Measurements from ENCODE around the gene PRCP.
"Not testable (repeated sequence)": the region's sequence is repeated elsewhere in the genome, so short reads cannot be mapped to it uniquely, and the experiment has no call there.

The PRCP gene

DNA sequence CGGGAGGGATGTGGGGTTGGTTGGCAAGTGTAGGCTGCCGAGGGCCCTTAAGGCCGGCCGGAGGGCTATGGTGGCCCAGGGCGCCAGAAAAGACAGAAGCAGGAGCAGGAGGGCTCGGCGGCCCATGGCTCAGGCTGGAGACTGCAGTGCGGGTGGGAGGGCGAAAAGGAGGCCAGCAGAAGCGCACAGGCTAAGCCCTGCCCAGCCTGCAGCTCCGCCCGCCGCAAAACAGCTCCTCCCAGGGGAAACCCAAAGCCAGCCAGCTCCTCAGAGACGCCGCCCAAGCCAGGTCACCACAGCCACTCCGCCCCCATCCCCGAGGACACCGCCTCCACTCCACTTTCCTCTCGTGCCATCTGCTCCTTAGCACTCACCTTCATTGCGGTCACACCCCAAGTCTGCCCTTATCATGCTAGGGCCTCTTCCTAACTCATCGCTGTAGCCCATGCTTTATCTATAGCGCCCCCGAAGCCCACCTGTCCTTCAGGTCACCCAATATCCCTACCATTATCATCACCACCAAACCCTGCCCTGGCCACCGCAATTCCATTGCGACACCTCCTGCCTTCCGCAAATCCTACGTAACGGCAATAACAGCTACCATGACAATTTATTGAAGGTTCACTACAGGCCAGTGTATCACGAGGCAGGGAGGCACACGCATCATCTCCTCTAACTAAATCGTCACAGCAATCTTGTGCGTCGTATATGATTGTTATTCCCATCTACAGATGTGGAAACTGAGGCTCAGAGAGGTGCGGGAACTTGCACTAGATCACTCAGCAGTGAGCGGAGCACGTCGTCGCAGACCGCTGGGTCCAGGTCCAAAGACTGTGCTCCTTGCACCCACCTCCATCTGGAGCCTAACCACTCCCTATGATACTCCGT, at the start of gene PRCP:
Gene PRCP, minus strand, starts transcription at position 154 of the 888 bp plus-strand sequence. Its CDS starts 28 bp downstream, at position 126.
- peak; percentile 54 for DNase-seq

DNA sequence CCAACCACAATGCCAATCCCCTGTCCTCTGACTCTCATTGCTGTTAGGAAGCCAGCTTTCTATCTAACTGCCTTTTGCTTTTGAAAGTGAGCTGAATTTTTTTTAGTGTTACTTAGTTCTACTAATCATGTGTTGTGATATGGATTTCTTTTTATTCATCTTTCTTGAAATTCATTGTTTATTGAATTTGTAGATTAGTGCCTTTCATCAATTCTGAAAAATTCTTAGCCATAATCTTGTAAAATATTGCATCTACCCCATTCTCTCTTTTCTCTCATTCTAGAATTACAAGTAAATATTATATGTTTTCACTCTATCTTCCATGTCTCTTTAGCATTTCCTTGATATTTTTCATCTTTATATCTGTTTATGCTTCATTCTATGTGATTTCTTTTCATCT, 49.1 kb upstream of the PRCP start:
- no peak for DNase-seq

DNA sequence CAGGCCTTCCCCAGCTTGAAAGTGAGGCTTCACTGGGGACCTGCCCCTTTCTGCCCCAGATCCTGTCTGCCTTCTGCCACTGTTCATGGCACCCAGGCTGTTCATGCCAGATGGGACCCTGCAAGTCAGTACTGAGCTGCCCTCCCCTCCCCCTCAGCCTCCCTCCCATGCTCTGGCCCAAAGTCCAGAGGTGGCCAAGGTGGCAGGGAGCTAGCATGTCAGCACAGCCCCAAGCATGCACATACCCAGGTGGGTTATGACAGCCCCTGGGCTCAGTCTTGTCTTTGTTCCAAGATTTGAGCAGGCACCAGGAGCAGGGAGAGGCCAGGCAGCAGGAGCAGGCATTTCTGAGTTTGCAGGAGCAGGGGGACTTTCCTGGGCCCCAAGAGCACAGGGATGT, 45.5 kb upstream of the PRCP start:
- no peak for DNase-seq

DNA sequence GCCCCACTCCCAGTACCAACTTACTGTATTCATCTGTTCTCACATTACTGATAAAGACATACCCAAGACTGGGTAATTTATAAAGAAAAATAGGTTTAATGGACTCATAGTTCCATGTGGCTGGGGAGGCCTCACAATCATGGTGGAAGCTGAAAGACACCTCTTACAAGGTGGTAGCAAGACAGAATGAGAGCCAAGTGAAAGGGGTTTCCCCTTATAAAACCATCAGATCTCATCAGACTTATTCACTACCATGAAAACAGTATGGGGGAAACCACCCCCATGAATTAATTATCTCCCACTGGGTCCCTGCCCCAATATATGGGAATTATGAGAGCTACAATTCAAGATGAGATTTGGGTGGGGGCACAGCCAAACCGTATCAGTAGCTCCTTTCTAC, 44.8 kb upstream of the PRCP start:
- not testable (repeated sequence) for DNase-seq

DNA sequence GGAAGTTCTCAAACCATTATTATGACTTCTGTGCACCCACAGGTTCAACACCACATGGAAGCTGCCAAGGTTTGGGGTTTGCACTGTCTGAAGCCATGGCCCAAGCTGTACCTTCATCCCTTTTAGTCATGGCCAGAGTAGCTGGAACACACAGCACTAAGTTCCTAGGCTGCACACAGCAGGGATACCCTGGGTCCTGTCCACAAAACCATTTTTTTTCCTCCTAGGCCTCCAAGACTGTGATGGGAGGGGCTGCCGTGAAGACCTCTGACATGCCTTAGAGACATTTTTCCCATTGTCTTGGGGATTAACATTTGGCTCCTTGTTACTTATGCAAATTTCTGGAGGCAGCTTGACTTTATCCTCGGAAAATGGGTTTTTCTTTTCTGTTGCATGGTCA, 44.0 kb upstream of the PRCP start:
- no peak for DNase-seq

DNA sequence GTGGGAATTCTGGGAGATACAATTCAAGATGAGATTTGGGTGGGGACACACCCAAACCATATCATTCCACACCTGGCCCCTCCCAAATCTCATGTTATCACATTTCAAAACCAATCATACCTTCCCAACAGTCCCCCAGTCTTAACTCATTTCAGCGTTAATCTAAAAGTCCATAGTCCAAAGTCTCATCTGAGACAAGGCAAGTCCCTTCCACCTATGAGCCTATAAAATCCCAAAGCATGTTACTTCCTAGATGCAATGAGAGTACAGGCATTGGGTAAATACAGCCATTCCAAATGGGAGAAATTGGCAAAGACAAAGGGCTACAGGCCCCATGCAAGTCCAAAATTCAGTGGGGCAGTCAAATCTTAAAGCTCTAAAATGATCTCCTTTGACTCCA, 43.2 kb upstream of the PRCP start:
- DNase-seq = not testable (repeated sequence)

DNA sequence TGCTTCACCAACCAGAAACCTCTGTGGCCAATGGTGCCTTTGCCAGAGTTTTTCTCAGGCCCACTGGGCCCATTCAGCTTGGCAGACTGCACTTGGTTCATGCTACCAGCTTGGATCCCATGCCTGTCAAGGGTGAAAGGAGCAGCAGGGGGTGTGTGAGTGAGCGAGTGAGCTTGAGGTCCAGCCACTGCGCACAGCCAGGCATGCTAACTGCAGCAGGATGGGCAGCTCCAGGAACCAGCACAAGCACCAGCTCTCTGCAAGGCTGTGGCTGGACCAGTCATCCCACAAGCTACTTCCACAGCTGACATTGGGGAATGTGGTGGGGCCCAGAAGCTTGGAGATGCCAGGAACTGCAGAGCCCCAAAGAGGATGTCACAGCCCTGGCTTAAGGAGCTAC, 42.1 kb upstream of the PRCP start:
- DNase-seq = no peak

DNA sequence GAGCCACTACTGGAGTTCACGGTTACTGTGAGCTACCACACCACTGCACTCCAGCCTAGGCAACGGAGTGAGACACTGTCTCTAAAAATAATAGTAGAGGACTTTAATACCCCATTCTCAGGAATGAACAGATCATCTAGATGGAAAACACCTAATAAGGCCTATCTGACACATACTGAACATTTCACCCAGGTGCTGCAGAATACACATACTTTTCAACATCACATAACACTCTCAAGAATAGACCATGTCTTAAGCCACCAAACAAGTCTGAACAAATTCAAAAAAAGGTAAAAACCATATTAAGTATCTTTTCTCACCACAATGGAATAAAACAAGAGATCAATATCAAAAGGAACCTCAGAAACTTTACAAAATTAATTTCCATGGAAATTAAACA, 39.2 kb upstream of the PRCP start:
- no peak for DNase-seq

DNA sequence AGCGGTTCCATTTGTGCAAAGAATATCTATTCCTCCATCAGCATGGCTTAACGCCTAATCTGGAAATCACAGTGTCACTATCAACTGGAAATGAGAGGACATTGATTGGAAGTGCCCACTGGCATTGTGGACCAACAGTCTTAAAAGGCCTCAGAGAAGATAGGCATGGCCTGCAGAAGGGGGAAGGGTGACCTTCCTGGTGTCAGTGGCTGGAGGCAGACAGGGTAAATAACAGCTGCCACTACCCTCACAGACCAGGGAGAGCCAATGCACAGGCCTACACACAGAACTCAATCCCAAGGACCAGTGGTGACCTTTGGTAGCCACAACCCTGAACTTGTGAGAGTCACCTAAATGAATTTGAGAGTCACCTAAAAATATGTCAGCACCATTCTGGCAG, 37.3 kb upstream of the PRCP start:
- DNase-seq = no peak

DNA sequence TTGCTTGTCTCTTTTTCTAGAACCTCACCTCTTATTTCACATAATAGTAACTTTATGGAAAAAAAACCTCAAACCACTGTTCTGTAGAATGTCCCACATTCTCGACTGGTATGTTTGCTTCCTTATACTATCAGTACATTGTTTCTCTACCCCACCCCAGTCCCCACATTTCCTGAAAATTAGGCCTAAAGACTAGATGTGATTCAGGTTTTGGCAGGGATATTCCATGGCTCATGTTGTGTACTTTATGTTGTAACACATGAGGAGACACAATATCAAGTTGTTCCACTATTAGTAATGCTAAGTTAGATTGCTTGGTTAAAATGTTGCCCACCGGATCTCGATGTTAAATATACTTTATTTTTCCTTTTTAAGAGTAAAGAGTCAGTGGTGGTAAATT, 36.0 kb upstream of the PRCP start:
- no peak for DNase-seq

DNA sequence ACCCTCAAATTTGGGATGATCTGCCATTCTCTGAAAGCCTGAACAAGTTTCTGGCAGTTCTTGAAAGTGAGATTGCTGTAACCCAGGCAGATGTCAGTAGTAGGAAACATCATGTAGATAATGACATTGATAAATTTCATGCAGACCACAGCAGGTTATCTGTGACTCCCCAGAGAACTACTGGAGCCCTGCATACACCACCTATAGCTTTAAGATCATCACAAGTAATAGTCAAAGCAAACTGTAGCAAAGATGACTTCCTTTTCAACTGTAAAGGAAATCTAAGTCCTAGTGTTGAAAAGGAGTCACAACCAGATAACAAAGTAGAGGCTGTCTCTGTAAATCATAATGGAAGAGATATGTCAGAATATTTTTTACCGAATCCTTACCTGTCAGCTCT, 32.3 kb upstream of the PRCP start:
- no peak for DNase-seq

DNA sequence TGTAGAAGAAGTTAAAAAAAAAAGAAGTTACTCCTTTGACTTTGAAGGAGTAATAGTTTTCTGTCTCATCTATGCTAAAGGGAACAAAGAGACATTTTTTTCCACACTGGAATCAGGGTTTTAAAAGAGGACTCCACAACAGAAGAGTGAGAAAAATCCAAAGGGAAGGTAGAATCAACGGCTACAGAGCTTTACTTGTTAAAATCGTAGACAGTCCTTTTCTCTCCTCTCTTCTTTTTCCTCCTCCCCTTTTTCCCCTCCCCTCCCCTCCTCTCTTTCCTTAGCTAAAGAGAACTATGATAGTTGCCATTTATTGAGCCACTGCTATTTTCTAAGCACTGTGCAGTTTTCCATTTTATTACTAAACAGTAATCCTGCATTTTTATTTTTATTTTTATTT, 30.5 kb upstream of the PRCP start:
- DNase-seq = no peak

DNA sequence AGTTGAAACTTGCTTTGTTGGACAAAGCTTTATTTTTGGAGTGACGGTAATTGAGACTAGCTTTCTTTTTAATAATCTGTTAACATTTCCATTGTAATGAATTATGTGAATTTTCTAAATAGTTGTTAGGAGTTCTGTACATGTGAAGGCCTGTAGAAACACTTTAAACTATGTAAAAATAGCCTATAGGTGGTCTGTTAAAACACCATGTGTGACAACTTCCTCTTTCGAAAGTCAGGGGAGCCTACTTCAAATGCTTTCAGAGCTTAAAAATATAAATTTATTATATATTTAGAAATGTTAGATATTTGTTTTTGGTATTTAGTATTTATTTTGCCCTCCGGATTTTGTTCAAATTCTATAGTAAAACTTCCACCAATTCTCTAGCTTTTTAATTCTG, 30.0 kb upstream of the PRCP start:
- no peak for DNase-seq

DNA sequence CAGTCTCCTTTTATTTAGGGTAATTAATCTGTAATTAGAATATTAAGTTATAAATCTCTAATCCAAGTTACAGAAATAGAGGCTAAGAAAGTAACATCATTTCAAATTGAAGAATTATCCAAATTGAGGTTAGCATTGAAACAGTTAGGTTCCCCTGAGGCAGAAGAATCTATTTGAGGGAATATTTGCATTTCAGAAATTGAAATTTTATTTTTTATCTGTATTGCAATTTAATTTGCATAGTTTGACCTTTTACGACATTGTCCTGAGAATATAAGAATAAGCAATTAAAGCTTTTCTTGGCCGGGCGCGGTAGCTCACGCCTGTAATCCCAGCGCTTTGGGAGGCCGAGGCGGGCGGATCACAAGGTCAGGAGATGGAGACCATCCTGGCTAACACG, 28.9 kb upstream of the PRCP start:
- no peak for DNase-seq

DNA sequence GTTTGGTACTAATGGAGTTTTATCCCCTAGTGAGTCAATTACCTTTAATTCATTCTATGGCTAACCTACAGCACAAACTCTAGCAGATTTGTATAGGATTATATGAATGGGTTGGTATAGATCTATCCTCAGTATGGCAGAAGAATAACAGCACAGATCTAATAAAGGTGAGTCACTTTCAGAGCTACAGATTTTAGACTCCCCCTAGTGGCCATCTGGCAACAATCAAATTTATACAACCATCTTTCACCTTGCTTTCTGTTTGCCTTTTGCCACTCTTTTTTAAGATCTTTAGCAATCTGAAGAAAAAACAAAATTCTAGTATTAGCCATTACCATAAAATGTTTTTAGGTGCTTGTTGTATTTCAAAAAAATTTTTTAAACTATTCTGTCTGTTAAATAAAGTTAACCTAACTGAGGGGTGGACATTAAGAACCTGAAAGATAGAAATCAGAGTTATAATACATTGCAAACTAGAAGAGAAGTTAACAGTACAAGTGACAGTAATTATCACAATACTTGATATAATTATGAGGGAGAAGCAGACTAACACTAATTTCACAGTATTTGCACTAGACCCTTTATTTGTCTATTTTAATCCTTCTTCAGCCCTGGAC, 27.1 kb upstream of the PRCP start:
- DNase-seq = no peak

DNA sequence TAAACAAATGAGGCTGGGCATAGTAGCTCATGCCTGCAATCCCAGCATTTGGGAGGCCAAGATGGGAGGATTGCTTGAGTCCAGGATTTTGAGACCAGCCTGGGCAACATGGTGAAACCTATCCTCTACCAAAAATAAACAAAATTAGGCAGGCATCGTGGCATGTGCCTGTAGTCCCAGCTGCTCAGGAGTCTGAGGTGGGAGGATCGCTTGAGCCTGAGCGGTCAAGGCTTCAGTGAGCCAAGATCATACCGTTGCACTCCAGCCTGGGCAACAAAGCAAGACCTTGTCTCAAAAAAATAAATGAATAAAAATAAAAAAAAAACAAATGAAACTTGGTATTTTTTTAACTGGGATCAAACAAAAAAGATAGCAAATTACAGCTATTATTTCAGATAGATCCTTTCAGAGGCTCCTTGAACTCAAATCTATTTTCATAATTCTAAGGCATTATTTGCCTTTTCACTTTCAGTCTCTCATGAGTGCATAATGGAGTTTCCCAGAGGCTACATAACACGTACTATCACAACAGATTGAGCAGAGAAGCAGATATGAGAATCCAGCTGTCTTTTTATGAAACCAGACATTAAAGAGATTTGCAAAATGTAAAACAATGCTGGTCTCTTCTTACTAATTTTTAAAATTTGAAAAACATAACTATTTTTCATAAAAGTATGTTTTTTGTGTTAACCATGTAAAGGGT, 24.4 kb upstream of the PRCP start:
- no peak for DNase-seq

DNA sequence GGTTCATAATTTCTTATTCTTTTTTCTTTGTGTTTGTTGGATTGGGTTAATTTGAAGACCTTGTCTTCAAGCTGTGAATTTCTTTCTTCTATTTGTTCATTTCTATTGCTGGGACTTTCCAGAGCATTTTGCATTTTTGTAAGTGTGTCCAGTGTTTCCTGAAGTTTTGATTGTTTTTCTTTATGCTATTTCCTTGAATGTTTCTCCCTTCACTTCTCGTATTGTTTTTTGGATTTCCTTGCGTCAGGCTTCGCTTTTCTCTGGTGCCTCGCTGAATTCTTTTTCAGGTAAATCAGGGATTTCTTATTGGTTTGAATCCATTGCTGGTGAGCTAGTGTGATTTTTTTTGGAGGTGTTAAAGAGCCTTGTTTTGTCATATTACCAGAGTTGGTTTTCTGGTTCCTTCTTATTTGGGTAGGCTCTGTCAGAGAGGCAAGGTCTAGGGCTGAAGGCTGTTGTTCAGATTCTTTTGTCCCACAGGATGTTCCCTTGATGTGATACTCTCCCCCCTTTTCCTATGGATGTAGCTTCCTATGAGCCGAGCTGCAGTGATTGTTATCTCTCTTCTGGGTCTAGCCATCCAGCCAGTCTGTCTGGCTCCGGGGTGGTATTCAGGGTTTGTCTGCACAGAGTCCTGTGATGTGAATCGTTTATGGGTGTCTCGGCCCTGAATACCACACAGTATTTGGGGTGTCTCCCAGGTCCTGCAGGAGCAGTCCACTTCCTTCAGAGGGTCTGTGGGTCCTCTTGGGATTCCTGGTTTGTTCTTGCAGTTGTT, 22.4 kb upstream of the PRCP start:
- not testable (repeated sequence) for DNase-seq

DNA sequence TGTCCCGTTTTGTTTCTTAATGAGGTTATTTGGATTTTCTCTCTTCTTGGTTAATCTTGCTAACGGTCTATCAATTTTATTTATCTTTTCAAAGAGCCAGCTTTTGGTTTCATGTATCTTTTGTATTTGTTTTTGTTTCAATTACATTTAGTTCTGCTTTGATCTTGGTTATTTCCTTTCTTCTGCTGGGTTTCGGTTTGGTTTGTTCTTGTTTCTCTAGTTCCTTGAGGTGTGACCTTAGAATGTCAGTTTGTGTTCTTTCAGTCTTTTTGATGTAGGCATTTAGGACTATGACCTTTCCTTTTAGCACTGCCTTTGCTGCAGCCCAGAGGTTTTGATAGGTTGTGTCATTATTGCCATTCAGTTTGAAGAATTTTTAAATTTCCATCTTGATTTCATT, 20.0 kb upstream of the PRCP start:
- DNase-seq = not testable (repeated sequence)

DNA sequence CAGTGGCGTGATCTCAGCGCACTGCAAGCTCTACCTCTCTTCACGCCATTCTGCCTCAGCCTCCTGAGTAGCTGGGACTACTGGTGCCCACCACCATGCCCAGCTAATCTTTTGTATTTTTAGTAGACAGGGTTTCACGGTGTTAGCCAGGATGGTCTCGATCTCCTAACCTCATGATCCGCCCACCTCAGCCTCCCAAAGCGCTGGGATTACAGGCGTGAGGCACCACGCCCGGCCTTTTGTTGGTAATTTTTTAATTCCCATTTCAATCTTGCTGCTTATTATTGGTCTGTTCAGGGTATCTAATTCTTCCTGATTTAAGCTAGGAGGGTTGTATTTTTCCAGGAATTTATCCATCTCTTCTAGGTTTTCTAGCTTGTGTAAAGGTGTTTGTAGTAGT, 19.6 kb upstream of the PRCP start:
- not testable (repeated sequence) for DNase-seq

DNA sequence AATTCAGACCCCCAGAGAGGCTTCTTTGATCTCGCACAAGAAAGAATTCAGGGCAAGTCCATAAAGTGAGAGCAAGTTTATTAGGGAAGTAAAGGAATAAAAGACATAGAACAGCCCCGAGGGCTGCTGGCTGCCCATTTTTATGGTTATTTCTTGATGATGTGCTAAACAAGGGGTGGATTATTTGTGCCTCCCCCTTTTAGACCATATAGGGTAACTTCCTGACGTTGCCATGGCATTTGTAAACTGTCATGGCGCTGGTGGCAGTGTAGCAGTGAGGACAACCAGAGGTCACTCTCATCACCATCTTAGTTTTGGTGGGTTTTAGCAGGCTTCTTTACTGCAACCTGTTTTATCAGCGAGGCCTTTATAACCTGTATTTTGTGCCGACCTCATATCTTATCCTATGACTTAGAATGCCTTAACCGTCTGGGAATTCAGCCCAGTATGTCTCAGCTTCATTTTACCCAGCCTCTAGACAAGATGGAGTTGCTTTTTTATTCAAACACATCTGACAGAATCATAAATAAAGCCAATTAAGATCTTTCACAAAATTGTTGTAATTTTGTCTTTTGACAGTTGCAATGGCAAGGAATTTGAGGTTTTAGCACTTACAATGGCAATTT, 8.9 kb upstream of the PRCP start:
- DNase-seq = no peak

DNA sequence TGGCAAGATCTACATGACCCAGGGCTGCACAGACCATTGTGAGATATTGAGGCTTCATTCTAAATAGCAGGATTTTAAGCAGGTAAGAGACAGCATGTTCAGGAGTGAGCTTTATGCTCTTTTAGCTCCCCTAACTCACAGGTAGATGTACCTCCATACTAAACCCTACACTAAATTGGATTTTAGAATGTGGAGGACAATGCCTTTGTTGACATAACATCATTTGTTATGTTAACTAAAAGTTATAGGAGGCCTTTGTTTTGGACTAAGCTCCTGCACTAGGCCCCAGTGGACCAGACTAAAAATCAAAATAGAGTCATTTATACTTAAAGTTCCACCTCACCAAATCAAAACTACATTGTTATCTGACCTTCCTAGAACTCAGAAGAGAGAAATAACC, 8.1 kb upstream of the PRCP start:
- DNase-seq = no peak

DNA sequence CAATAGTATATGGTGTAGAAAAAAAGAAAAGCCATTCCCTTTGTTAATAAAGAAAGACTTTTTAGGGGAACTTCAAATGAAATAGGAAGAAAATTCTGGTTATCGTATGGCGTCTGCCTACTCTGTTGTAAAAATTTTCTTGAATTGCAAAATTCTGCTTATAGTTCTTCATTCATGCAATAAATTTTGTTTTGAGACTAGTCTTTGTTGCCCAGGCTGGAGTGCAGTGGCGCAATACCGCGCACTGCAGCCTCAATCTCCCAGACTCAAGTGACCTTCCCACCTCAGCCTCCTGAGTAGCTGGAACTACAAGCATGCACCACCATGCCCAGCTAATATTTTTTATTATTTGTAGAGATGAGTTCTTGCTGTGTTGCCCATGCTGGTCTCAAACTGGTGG, 7.1 kb upstream of the PRCP start:
- DNase-seq = no peak

DNA sequence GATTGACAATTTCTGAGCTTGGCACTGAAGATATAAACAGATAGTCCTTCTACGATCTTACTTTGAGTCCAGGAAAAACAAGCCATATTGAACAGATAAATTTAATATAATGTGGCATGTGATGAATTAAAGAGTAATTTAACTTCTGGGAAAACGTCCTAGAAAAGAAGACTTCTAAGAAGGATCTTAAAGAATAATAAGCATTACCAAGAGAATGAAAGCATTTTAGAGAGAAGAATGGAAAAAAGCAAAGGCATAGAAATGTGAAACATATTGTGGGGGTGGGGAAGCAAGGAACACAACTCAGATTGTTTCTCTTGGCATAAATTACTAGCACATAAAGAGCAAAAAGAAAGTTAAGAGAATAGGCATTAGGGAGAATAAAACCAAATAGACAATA, 6.7 kb upstream of the PRCP start:
- no peak for DNase-seq
